ENCODE results near the gene C1QBP.
A peak's percentile ranks its signal among the peaks of the same experiment; 100 is the strongest.

Gene C1QBP

DNA sequence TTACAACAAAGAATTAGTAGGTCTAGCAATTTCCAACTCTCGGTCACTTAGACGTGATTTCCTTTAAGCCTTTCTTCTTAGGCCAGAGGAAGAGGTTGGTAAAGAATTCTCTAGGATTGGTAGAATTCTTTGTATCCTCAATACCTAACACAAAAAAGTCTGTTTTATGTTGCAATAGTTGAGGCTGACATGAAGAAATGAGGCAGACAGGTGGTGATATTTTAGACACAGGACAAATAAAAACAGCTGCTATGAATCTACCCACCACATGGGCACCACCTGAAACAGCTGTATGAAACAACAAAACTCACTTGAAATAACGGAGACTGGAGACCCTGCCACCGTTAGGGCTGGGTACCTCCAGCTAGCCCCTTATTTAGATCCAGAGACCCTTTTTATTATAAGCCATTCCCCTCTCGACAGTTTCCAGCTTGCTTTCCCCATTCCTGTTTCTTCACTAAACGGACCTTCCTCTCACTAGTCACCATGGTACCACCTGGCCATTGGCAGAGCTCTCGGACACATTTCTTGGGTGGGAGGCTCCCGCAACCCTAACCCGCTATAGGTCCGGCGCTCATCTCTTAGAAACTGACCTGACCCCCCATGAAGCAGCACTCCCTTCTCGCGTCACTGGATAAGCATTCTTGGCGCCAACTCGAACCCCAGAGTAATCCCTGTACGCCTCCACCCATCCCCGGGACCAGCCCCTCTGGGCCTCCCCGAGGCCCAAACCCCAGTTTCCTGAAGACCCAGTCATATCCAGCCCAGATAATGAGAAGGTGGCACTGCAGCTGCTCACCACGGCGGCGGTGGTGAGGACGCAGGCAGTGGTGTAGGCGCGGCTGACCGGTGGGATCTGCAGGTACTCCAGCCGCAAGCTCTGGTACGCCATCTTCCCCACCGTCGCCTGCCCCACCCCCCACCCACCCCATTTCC, 46.6 kb upstream of the C1QBP start, which contains the start of gene DERL2:
DERL2 (minus strand) TSS at position 909 of the 936 bp plus-strand sequence; CDS start at position 892, 17 bp downstream.
- Histone ChIP-seq H3K4me2 (ENCODE audit: low read length) (peak within 1 kb of the TSS; percentile 83), H2AFZ (ENCODE audit: low read depth, low read length) (peak within 1 kb of the TSS; percentile 78), H3K9me3 (ENCODE audit: insufficient read depth, low read length) (no peaks in the 10 kb centered on the region), H3K36me3 (replicated peaks; ENCODE audit: low read depth, low read length) (peaks cover 44% of the 10 kb centered on the region), H3K27ac (ENCODE audit: low read length) (peak within 1 kb of the TSS; percentile 99), H4K20me1 (ENCODE audit: insufficient read depth, low read length) (no peaks in the 10 kb centered on the region), H3K27me3 (ENCODE audit: low read depth, low read length) (no peaks in the 10 kb centered on the region), H3K4me3 (ENCODE audit: low read length) (peak within 1 kb of the TSS; percentile 98), H3K79me2 (ENCODE audit: low read length) (peaks cover 41% of the 10 kb centered on the region), H3K9ac (ENCODE audit: low read length) (peak within 1 kb of the TSS; percentile 98), H3K4me1 (ENCODE audit: low read length) (peaks cover 12% of the 10 kb centered on the region)
- no peak for TF ChIP-seq EZH2phosphoT487 (IDR thresholded peaks at IDR 0.05; ENCODE audit: low read depth)
- TF ChIP-seq, protein P1, sequence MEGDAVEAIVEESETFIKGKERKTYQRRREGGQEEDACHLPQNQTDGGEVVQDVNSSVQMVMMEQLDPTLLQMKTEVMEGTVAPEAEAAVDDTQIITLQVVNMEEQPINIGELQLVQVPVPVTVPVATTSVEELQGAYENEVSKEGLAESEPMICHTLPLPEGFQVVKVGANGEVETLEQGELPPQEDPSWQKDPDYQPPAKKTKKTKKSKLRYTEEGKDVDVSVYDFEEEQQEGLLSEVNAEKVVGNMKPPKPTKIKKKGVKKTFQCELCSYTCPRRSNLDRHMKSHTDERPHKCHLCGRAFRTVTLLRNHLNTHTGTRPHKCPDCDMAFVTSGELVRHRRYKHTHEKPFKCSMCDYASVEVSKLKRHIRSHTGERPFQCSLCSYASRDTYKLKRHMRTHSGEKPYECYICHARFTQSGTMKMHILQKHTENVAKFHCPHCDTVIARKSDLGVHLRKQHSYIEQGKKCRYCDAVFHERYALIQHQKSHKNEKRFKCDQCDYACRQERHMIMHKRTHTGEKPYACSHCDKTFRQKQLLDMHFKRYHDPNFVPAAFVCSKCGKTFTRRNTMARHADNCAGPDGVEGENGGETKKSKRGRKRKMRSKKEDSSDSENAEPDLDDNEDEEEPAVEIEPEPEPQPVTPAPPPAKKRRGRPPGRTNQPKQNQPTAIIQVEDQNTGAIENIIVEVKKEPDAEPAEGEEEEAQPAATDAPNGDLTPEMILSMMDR (IDR thresholded peaks at IDR 0.05; ENCODE audit: low read depth, low read length): no peak

DNA sequence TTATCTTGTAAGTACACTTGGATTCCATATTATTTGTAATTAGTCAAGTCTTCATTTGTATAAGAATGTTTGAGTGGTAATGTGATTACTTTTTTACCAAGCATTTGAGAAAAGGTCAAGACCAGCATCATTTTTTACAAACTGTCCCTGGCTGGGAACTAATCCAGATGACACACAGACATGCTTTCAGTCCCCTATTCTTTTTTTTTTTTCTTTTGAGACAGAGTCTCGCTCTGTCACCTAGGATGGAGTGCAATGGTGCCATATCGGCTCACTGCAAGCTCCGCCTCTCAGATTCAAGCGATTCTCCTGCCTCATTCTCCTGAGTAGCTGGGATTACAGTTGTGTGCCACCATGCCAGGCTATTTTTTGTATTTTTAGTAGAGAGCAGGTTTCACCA, 42.5 kb upstream of the C1QBP start:
- Histone ChIP-seq H3K27me3 (ENCODE audit: low read depth, low read length) (no peaks in the 10 kb centered on the region), H3K4me2 (ENCODE audit: low read length) (no peak overlapping the region), H3K27ac (ENCODE audit: low read length) (no peak overlapping the region), H2AFZ (ENCODE audit: low read depth, low read length) (no peak overlapping the region), H3K9me3 (ENCODE audit: insufficient read depth, low read length) (no peaks in the 10 kb centered on the region), H3K79me2 (ENCODE audit: low read length) (peaks cover 22% of the 10 kb centered on the region), H4K20me1 (ENCODE audit: insufficient read depth, low read length) (no peaks in the 10 kb centered on the region), H3K4me1 (ENCODE audit: low read length) (peaks cover 9% of the 10 kb centered on the region), H3K4me3 (ENCODE audit: low read length) (no peak overlapping the region), H3K9ac (ENCODE audit: low read length) (no peak overlapping the region), H3K36me3 (replicated peaks; ENCODE audit: low read depth, low read length) (peaks cover 33% of the 10 kb centered on the region)
- TF ChIP-seq EZH2phosphoT487 (IDR thresholded peaks at IDR 0.05; ENCODE audit: low read depth): no peak
- TF ChIP-seq, protein P1 (IDR thresholded peaks at IDR 0.05; ENCODE audit: low read depth, low read length): no peak

DNA sequence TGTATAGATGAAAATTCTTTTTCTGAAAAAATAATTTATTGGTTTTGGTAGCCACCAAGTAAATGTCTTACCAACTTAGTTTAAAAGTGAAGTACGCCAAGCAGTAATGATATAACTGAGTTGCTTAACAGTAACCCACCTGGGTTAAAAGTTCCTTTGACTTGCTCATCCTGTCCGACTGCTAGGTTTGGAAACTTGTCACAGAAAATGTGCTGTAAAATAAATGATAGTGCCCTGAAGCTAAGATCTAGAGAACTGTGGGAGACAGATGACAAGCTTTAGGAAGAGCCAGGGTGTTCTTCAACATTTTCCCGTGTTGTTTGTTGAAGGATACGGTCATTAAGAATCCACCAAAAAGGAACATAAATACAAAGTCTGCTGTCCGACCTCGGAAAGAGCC, 42.0 kb upstream of the C1QBP start:
- H3K9me3 ChIP-seq (ENCODE audit: insufficient read depth, low read length): no peaks in the 10 kb centered on the region
- H3K4me2 ChIP-seq (ENCODE audit: low read length): no peak overlapping the region
- peaks cover 9% of the 10 kb centered on the region for H3K4me1 ChIP-seq (ENCODE audit: low read length)
- H3K79me2 ChIP-seq (ENCODE audit: low read length): peaks cover 21% of the 10 kb centered on the region
- no peak overlapping the region for H3K27ac ChIP-seq (ENCODE audit: low read length)
- H3K9ac ChIP-seq (ENCODE audit: low read length): no peak overlapping the region
- H2AFZ ChIP-seq (ENCODE audit: low read depth, low read length): no peak overlapping the region
- TF ChIP-seq, protein P1 (IDR thresholded peaks at IDR 0.05; ENCODE audit: low read depth, low read length): no peak
- TF ChIP-seq EZH2phosphoT487 (IDR thresholded peaks at IDR 0.05; ENCODE audit: low read depth): no peak
- no peaks in the 10 kb centered on the region for H3K27me3 ChIP-seq (ENCODE audit: low read depth, low read length)
- no peak overlapping the region for H3K4me3 ChIP-seq (ENCODE audit: low read length)
- no peaks in the 10 kb centered on the region for H4K20me1 ChIP-seq (ENCODE audit: insufficient read depth, low read length)
- H3K36me3 ChIP-seq (replicated peaks; ENCODE audit: low read depth, low read length): peaks cover 33% of the 10 kb centered on the region

DNA sequence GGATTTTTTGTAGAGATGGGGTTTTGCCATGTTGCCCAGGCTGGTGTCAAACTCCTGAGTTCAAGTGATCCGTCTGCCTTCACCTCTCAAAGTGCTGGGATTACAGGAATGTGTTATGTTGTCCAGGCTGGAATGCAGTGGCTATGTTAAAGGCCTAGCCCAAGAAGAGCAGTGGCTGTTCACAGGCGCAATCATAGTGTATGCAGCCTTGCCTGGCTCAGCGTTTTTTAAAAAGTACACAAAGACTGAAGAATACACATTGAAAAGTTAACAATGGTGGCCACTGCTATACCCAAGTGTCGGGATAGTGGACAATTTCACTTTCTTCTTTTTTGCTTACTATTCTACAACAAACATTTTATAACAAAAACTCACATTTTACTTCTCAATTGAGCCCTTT, 40.0 kb upstream of the C1QBP start:
- no peaks in the 10 kb centered on the region for H3K27me3 ChIP-seq (ENCODE audit: low read depth, low read length)
- no peaks in the 10 kb centered on the region for H3K4me1 ChIP-seq (ENCODE audit: low read length)
- H4K20me1 ChIP-seq (ENCODE audit: insufficient read depth, low read length): no peaks in the 10 kb centered on the region
- 0 out of 2 replicates have a peak, but pooled peaks cover 3% of the 10 kb centered on the region for H3K79me2 ChIP-seq (ENCODE audit: low read length)
- no peak overlapping the region for H2AFZ ChIP-seq (ENCODE audit: low read depth, low read length)
- H3K27ac ChIP-seq (ENCODE audit: low read length): no peak overlapping the region
- peaks cover 37% of the 10 kb centered on the region for H3K36me3 ChIP-seq (replicated peaks; ENCODE audit: low read depth, low read length)
- H3K4me3 ChIP-seq (ENCODE audit: low read length): no peak overlapping the region
- H3K4me2 ChIP-seq (ENCODE audit: low read length): no peak overlapping the region
- TF ChIP-seq EZH2phosphoT487 (IDR thresholded peaks at IDR 0.05; ENCODE audit: low read depth): no peak
- TF ChIP-seq, protein P1 (IDR thresholded peaks at IDR 0.05; ENCODE audit: low read depth, low read length): no peak
- no peaks in the 10 kb centered on the region for H3K9me3 ChIP-seq (ENCODE audit: insufficient read depth, low read length)
- no peak overlapping the region for H3K9ac ChIP-seq (ENCODE audit: low read length)

Data from OCI-LY3 (cell line).